HG03060 (cell line): ENCODE results near the gene SIPA1L2.
"Not testable (repeated sequence)": the region's sequence is repeated elsewhere in the genome, so short reads cannot be mapped to it uniquely, and the experiment has no call there.

Experiments
- ATAC-seq: cut with Tn5 transposase; IDR thresholded peaks from one replicate; pipeline ENCODE4 v1.9.1; 2021; ENCODE audit warnings: low read depth, moderate number of reproducible peaks; ENCODE audit not compliant: unreplicated experiment

Gene SIPA1L2

DNA sequence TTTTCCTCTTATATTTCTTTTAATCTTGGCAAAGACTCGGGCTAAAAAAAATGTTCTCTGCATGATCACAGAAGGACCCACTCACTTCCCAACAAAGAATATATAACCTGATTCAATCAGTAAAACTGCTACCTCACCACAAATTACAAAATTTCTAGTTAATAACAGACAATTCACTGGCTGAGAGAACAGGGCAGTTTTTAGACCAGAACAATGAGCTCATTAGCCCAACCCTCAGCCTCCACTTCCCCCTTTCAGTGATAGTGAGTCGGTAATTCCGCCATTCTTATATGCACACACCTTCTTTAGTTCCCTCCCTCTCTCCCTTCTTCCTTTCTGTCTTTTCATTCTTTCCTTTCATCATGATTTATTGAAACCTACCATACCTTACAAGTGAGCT, 8.9 kb downstream of the SIPA1L2 start:
- no peak for ATAC-seq

GRCh38 chr1:232620356-232620969, 9.5 kb downstream of the SIPA1L2 start:
- ATAC-seq, result no peak

GRCh38 chr1:232617237-232617636, 12.7 kb downstream of the SIPA1L2 start:
- no peak for ATAC-seq

DNA sequence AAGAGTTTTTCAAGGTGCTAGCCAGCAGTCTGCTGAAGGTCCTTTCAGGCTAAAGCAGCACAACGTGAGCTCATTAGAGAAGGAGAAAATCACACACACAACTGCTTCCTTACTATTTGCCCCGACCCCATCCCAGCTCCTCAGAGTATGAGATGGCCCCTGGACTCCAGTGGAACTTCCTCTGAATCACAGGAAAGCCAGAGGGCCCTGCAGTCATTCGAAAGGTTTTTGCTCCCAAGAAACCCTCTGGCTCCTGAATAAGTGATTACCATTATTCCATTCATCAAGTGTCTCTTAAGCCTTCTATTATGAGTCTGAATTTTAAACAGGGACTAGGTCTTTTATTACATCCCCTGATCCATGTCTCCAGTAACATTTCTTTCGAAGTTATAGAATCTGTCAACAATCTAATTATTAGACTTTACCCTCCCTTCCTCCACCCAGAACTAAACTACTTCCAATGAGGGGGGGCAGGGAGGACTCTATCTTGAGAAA, 14.6 kb downstream of the SIPA1L2 start:
- no peak for ATAC-seq

GRCh38 chr1:232614811-232615210, 15.1 kb downstream of the SIPA1L2 start:
- ATAC-seq, result no peak

DNA sequence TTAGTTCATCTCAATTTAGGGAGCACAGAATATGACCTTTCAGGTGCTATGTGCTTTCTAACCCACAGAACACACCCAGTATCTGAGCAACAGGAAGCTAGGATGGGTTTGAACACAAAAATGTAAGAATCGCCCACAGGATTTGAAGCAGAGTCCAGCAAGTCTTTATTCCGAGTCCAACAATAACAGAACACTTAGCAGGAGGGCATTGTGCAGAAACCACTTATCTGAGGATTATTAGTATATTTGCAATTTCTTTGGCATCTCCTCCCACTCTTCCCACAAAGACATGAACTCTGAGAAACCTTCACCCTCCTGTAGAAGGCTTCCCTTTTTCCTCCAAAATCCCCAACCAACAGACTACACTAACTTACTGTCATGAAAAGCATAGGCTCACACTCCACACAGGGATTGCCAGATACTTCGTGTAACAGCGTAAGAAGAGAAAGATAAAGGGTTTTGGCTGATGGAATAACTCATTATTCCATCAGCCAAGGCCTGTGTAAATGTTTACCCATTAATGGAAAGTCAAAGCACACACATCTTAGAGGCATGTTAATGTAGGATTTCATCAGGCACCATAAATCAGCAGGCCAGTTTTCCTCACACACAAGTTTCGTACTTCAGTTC, 16.1 kb downstream of the SIPA1L2 start:
- ATAC-seq, result no peak

- ATAC-seq, result not testable (repeated sequence)
Measured at GRCh38 chr1:232612836-232613235, 17.1 kb downstream of the SIPA1L2 start.

GRCh38 chr1:232611834-232612233, 18.1 kb downstream of the SIPA1L2 start:
- no peak for ATAC-seq

DNA sequence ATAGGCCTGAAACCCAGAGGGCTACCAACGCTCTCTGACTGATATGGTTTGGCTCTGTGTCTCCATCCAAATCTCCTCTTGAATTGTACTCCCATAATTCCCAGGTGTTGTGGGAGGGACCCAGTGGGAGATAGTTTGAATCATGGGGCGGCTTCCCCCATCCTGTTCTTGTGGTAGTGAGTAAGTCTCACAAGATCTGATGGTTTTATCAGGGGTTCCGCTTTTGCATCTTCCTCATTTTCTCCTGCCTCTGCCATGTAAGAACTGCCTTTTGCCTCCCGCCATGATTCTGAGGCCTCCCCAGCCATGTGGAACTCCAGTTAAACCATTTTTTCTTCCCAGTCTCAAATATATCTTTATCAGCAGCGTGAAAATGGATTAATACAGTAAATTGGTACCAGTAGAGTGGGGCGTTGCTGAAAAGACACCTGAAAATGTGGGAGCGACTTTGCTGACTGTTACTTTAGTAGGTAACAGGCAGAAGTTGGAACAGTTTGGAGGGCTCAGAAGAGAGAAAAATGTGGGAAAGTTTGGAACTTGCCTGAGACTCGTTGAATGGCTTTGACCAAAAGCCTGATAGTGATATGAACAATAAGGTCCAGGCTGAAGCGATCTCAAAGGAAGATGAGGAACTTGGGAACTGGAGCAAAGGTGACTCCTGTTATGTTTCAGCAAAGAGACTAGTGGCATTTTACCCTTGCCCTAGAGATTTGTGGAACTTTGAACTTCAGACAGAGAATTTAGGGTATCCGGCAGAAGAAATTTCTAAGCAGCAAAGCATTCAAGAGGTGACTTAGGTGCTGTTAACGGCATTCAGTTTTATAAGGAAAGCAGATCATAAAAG, 18.8 kb downstream of the SIPA1L2 start:
- ATAC-seq, result not testable (repeated sequence)

GRCh38 chr1:232610192-232610901, 19.6 kb downstream of the SIPA1L2 start:
- no peak for ATAC-seq

DNA sequence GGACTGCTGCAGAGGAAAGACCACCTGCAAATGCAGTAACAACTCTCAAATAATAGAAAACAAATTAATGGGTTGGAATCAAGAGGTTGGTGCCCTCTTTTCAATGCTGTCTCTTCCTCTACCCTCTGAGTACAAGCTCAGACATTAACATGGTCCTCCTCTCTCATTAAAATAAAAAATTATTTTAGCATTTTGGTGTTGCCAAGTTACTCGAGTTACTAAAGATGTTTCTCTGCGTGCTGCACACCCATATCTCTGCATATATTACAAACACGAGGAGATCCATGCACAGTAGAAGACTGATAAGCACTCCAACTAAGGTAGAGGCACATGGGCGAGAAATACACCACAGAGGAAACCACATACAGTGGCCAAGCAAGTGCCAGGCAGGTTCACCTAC, 21.5 kb downstream of the SIPA1L2 start:
- ATAC-seq, result no peak

- ATAC-seq, result no peak
Measured at GRCh38 chr1:232602622-232603021, 27.3 kb downstream of the SIPA1L2 start.

- ATAC-seq, result no peak
Measured at GRCh38 chr1:232600424-232601258, 29.3 kb downstream of the SIPA1L2 start.

DNA sequence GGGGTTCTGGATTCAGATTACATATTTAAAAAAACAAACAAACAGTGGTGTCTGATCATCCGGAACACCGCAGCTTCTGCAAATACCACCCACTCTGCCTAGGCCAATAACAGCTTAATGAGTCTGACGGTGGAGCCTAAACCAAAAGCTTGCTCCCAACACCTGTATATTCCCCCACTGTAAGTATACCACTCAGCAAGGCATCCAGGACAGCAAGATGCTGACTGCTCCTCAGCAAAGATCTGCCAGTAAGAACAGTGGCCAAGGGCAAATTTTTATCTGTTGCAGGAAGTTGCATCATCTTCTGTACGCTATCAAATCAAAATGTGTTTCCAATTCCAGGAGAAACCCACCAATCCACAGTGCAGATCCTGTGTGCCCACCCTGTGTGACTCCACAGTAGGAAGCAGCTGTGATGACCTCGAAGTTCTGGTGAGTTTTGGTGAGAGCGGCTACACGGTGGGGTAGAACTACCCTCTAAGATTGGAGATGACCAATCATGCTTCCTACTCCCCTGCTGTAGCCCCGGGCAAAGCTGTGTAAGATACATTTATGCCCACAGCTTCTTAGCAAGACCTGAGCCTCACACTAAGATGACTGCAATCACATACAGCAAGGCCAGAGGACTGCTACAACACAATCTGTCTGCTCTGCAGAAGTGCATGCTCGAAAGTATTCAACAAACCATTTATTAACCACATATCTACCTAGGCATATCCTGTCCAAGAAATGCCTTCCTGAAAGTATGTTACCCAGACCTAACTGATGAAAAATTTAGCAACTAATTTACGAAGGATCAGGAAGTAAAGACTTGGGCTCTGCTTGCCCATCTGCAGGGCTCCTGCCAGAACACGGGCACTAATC, 30.5 kb downstream of the SIPA1L2 start:
- peak; percentile 29 for ATAC-seq

GRCh38 chr1:232598837-232599177, 31.1 kb downstream of the SIPA1L2 start:
- no peak for ATAC-seq

GRCh38 chr1:232598133-232598532, 31.8 kb downstream of the SIPA1L2 start:
- no peak for ATAC-seq

DNA sequence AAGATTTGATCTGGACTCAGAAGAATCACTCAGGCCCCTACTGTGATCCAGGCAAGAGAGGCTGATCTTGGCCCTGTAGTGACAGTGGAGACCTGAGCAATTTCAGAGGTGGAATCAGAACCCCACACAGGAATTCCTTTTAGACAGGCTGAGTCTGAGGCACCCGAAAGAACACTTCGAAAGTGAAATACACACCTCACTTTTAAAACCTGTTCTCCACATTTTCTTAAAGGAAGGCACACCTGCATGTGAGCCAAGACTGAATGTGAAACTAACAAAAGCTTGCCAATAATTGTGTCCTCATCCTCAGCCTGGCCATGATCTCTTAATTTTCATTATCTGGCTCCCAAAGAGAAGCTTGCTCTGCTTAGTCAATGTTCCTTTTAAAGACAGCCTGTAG, 32.2 kb downstream of the SIPA1L2 start:
- ATAC-seq, result peak; percentile 34

GRCh38 chr1:232596666-232597303, 33.1 kb downstream of the SIPA1L2 start:
- peak; percentile 39 for ATAC-seq
